ENCODE data around the gene IRF5.

The IRF5 gene

DNA sequence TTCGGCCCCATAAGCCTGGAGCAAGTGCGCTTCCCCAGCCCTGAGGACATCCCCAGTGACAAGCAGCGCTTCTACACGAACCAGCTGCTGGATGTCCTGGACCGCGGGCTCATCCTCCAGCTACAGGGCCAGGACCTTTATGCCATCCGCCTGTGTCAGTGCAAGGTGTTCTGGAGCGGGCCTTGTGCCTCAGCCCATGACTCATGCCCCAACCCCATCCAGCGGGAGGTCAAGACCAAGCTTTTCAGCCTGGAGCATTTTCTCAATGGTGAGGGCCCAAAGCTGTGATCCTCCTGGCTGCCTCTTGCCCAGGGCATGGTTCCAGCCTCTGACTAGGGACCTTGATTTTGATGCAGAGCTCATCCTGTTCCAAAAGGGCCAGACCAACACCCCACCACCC is 10.1 kb downstream of the IRF5 start:
- ATAC-seq (no peak), DNase-seq (no peak)
- no peaks in the 10 kb centered on the region for H3K27me3 Mint-ChIP-seq
- no peaks in the 10 kb centered on the region for H3K4me1 Mint-ChIP-seq
- no peaks in the 10 kb centered on the region for H3K9me3 Mint-ChIP-seq
- peaks cover 14% of the 10 kb centered on the region for H3K36me3 Mint-ChIP-seq (ENCODE audit: low read depth)
- no peak overlapping the region for H3K4me3 Mint-ChIP-seq
- H3K27ac Mint-ChIP-seq: peak overlapping the region; percentile 50

DNA sequence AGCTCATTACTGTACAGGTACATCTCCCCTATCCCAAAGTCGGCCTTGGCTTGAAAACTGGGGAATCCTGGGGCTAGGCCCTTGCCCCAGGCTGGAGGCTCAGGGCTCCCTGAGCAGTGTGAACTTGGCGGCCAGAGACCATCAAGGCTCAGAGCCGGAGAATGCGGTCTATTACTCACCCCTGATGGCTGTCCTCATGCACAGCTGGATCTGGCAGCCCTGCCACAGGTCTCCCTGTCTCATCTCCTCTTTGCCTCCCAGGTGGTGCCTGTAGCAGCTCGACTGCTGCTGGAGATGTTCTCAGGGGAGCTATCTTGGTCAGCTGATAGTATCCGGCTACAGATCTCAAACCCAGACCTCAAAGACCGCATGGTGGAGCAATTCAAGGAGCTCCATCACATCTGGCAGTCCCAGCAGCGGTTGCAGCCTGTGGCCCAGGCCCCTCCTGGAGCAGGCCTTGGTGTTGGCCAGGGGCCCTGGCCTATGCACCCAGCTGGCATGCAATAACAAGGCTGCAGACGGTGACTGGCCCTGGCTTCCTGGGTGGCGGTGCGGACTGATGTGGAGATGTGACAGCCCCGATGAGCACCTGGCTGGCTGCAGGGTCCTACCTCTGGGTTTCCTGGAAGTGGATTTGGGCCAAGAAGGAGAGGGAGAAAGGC is 10.7 kb downstream of the IRF5 start:
- Mint-ChIP-seq H3K4me1 (no peaks in the 10 kb centered on the region), H3K27ac (peak overlapping the region; percentile 50), H3K36me3 (ENCODE audit: low read depth) (peaks cover 17% of the 10 kb centered on the region), H3K9me3 (no peaks in the 10 kb centered on the region), H3K27me3 (no peaks in the 10 kb centered on the region), H3K4me3 (no peak overlapping the region)
- peak; percentile 7 for ATAC-seq
- DNase-seq: no peak

DNA sequence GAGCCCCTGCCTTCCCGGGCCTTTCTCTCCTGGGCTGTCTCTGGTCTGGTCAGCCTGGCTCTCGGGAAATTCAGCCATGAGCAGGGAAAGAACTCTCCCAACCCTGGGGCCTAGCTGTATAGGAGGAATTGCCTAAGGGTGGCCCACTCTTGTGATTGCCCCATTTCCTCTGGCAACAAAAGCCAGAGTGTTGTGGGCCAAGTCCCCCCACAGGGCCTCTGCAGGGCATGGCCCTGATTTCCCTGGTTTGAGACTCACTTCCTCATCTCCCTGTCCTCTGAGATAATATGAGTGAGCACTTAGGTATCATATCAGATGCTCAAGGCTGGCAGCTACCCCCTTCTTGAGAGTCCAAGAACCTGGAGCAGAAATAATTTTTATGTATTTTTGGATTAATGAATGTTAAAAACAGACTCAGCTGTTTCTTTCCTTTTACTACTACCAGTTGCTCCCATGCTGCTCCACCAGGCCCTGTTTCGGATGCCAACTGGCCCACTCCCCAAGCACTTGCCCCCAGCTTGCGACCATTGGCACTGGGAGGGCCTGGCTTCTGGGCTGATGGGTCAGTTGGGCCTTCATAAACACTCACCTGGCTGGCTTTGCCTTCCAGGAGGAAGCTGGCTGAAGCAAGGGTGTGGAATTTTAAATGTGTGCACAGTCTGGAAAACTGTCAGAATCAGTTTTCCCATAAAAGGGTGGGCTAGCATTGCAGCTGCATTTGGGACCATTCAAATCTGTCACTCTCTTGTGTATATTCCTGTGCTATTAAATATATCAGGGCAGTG is 11.4 kb downstream of the IRF5 start:
- Mint-ChIP-seq H3K27me3 (no peaks in the 10 kb centered on the region), H3K4me1 (peaks cover under 1% of the 10 kb centered on the region), H3K4me3 (no peak overlapping the region), H3K27ac (no peak overlapping the region), H3K9me3 (no peaks in the 10 kb centered on the region), H3K36me3 (ENCODE audit: low read depth) (peaks cover 19% of the 10 kb centered on the region)
- no peak for ATAC-seq
- no peak for DNase-seq

DNA sequence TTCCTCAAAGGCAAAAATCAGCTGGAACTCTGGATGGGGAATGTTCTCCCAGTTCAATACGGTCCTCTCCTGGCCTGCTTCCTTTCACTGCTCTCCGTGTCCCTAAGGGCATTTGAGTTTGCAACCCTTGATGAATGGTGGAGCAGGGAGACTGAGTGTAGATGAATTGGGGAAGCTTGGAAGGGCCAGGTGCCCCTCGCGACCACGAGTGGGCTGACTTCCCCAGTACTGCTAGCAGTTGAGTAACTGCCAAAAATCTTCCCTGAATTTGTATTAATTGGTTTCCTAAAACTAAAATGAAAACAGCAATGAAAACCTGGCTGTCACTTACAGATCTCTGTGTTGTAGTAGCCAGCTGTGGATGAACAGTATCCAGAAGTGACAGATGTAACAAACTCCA is 13.6 kb downstream of the IRF5 start:
- H3K9me3 Mint-ChIP-seq: no peaks in the 10 kb centered on the region
- H3K36me3 Mint-ChIP-seq (ENCODE audit: low read depth): peaks cover 31% of the 10 kb centered on the region
- peaks cover 5% of the 10 kb centered on the region for H3K4me1 Mint-ChIP-seq
- ATAC-seq: no peak
- H3K27me3 Mint-ChIP-seq: no peaks in the 10 kb centered on the region
- DNase-seq: no peak
- no peak overlapping the region for H3K4me3 Mint-ChIP-seq
- peak overlapping the region; percentile 13 for H3K27ac Mint-ChIP-seq

- DNase-seq: no peak
- Mint-ChIP-seq H3K4me3 (no peak overlapping the region), H3K9me3 (no peaks in the 10 kb centered on the region), H3K27me3 (no peaks in the 10 kb centered on the region), H3K4me1 (peaks cover 7% of the 10 kb centered on the region), H3K36me3 (ENCODE audit: low read depth) (peaks cover 53% of the 10 kb centered on the region), H3K27ac (no peak overlapping the region)
- no peak for ATAC-seq
Measured at GRCh38 chr7:128954150-128954549, 16.4 kb downstream of the IRF5 start.

DNA sequence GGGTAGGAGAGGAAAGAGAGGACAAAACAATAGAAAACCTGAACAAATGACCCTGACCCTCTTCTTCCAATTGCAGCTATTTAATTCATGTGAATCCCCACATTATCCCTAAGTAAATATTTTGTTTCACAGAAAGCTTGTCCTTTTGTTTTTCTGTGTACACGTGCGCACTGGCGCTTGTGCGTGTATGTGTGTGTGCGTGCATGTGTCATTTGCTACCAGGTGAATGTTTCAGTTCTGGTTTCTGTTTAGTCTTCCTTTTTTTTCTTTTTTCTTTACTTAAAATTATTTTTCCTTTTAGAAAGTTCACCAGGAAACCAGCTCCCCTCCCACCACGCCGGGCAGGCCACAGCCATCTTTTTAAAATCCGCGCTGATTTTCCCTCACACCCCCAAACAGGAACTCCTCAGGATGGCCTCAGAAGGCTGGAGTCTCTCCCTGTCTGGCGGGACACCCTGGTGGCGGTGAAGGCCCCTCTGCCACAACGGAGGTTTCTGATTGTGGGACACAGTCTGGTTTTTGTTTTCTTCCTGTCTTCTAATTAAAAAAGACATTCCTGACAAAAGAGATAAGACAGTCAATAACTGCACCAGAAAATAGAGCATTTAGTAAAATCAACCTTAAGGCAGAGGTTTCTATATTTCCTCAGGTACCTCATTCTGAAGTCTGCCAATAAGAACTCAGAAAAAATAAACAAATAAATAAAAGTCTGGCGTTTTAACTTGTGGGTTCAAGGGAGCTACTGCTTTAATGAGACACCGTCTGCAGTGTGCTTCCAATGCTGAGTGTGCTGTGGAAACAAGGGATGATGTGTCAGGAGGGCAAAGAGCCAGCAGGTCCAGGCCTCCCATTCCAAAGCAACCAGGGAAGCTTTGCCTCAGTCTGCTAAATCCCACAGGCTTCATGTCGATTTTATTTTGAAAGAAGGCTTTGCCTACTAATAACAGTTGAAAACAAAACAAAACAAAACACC is 17.4 kb downstream of the IRF5 start:
- no peaks in the 10 kb centered on the region for H3K9me3 Mint-ChIP-seq
- peaks cover 16% of the 10 kb centered on the region for H3K4me1 Mint-ChIP-seq
- ATAC-seq (no peak), DNase-seq (no peak)
- H3K27me3 Mint-ChIP-seq: no peaks in the 10 kb centered on the region
- H3K4me3 Mint-ChIP-seq: no peak overlapping the region
- H3K36me3 Mint-ChIP-seq (ENCODE audit: low read depth): peaks cover 62% of the 10 kb centered on the region
- H3K27ac Mint-ChIP-seq: peak overlapping the region; percentile 20

- DNase-seq (no peak), ATAC-seq (no peak)
- no peaks in the 10 kb centered on the region for H3K27me3 Mint-ChIP-seq
- H3K36me3 Mint-ChIP-seq (ENCODE audit: low read depth): peaks cover 62% of the 10 kb centered on the region
- H3K27ac Mint-ChIP-seq: no peak overlapping the region
- H3K4me1 Mint-ChIP-seq: peaks cover 17% of the 10 kb centered on the region
- no peaks in the 10 kb centered on the region for H3K9me3 Mint-ChIP-seq
- no peak overlapping the region for H3K4me3 Mint-ChIP-seq
Measured at GRCh38 chr7:128955981-128956380, 18.3 kb downstream of the IRF5 start.

DNA sequence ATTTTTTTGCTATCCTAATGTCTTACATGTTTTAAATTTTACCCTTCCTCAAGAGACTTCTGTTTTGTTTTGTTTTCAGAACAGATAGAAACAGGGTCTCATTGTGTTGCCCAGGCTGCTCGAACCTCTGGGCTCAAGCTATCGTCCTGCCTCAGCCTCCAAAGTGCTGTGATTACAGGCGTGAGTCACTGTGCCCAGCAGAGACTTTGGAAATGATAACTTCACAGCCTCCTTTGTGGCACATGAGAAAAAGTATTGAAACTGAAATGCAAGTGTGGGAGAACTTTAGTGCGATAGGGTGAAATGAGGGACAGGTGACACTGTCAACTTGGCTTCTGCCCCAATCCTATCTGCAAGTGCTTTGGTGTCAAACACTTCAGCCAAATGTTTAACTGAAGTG is 21.6 kb downstream of the IRF5 start:
- peaks cover 59% of the 10 kb centered on the region for H3K36me3 Mint-ChIP-seq (ENCODE audit: low read depth)
- no peak overlapping the region for H3K27ac Mint-ChIP-seq
- no peaks in the 10 kb centered on the region for H3K27me3 Mint-ChIP-seq
- no peak overlapping the region for H3K4me3 Mint-ChIP-seq
- DNase-seq (no peak), ATAC-seq (no peak)
- H3K9me3 Mint-ChIP-seq: no peaks in the 10 kb centered on the region
- H3K4me1 Mint-ChIP-seq: peaks cover 42% of the 10 kb centered on the region

DNA sequence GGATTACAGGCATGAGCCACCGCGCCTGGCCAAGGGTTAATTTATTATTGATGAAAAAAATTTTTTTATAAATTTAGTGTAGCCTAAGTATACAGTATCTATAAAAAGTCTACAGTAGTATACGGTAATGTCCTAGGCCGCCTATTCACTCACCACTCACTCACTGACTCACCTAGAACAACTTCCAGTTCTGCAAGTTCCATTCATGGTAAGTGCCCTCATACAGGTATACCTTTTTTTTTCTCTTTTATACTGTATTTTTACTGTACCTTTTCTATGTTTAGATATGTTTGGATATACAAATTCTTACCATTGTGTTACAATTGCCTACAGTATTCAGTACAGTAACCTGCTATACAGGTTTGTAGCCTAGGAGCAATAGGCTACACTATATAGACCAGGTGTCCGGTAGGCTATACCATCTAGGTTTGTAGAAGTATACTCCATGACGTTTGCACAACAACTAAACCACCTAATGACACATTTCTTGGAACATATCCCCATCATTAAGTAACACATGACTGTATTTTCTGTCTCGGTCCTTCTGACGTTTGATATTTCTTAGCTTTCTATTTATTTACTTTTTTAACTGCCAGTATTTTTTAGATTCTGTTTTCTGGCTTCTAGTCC is 23.4 kb downstream of the IRF5 start:
- H3K4me3 Mint-ChIP-seq: no peak overlapping the region
- H3K27me3 Mint-ChIP-seq: no peaks in the 10 kb centered on the region
- peaks cover 39% of the 10 kb centered on the region for H3K4me1 Mint-ChIP-seq
- DNase-seq: no peak
- no peaks in the 10 kb centered on the region for H3K9me3 Mint-ChIP-seq
- ATAC-seq: no peak
- peak overlapping the region; percentile 63 for H3K27ac Mint-ChIP-seq
- H3K36me3 Mint-ChIP-seq (ENCODE audit: low read depth): peaks cover 59% of the 10 kb centered on the region

DNA sequence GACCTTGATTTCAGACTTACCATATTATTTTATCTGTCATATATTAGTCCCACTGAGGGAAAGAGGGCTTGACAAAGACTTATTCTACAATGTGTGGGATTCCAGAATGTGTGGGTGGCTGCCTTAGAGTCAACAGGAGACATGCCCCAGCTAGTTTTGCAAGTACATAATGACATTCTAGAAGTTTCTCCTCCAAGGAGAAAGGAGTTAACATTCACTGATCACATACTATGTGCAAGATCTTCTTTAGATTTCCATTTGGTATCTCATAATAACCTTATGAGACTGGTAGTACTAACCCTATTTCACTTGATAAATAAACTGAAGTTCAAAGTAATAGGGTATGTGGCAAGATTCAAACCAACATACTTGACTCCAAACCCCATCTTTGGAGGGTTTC is 25.2 kb downstream of the IRF5 start:
- Mint-ChIP-seq H3K27ac (peak overlapping the region; percentile 79), H3K4me1 (peaks cover 39% of the 10 kb centered on the region), H3K36me3 (ENCODE audit: low read depth) (peaks cover 53% of the 10 kb centered on the region), H3K9me3 (no peaks in the 10 kb centered on the region), H3K27me3 (no peaks in the 10 kb centered on the region), H3K4me3 (peak overlapping the region; percentile 35)
- DNase-seq (no peak), ATAC-seq (no peak)

GRCh38 chr7:128963327-128963757 is 25.6 kb downstream of the IRF5 start:
- Mint-ChIP-seq H3K9me3 (no peaks in the 10 kb centered on the region), H3K27me3 (no peaks in the 10 kb centered on the region), H3K4me1 (peaks cover 39% of the 10 kb centered on the region), H3K27ac (peak overlapping the region; percentile 79), H3K36me3 (ENCODE audit: low read depth) (peaks cover 52% of the 10 kb centered on the region), H3K4me3 (peak overlapping the region; percentile 35)
- DNase-seq (peak; percentile 38), ATAC-seq (peak; percentile 96)

- Mint-ChIP-seq H3K9me3 (no peaks in the 10 kb centered on the region), H3K27ac (no peak overlapping the region), H3K27me3 (no peaks in the 10 kb centered on the region), H3K36me3 (ENCODE audit: low read depth) (peaks cover 48% of the 10 kb centered on the region), H3K4me1 (peaks cover 4% of the 10 kb centered on the region), H3K4me3 (no peak overlapping the region)
- no peak for ATAC-seq
- DNase-seq: no peak
Measured at GRCh38 chr7:128968624-128969023, 30.9 kb downstream of the IRF5 start.

GRCh38 chr7:128974241-128974934 is 36.7 kb downstream of the IRF5 start:
- no peaks in the 10 kb centered on the region for H3K4me1 Mint-ChIP-seq
- no peaks in the 10 kb centered on the region for H3K9me3 Mint-ChIP-seq
- ATAC-seq: no peak
- H3K4me3 Mint-ChIP-seq: no peak overlapping the region
- H3K27me3 Mint-ChIP-seq: no peaks in the 10 kb centered on the region
- peaks cover 69% of the 10 kb centered on the region for H3K36me3 Mint-ChIP-seq (ENCODE audit: low read depth)
- no peak for DNase-seq
- H3K27ac Mint-ChIP-seq: no peak overlapping the region

DNA sequence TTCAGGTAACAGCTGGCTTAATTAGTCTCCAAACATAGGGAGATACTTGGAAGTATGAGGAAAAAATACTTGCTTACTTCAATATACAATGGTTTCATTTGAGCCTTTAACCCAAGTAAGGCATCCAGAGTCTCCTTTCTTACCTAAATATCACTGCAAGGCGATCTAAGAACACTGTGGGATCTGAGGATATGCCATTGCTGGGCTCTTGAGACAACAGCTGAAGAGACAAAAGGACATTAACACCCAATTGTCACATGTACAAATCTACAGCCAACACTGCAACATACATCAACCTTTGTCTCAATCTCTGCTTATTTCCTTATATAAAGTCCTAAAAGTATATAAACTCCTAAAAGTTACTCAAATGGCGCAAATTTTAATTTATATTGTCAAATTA is 44.4 kb downstream of the IRF5 start:
- Mint-ChIP-seq H3K9me3 (no peaks in the 10 kb centered on the region), H3K4me1 (no peaks in the 10 kb centered on the region), H3K27ac (no peak overlapping the region), H3K27me3 (no peaks in the 10 kb centered on the region), H3K4me3 (no peak overlapping the region), H3K36me3 (ENCODE audit: low read depth) (peaks cover 57% of the 10 kb centered on the region)
- DNase-seq (no peak), ATAC-seq (no peak)
